Measurements from ENCODE around the gene APBB1IP. TPM values are rescaled to one million over a fixed set of nuclear protein-coding genes. Genes with fewer than 3 reads are reported as not detected.

The APBB1IP gene
- total and polyA plus RNA-seq, 2 of the 8 experiments (the other 6 are each of a cell fraction or from before 2014, with no cell fraction given), result 0.05 TPM; not detected in 1

DNA sequence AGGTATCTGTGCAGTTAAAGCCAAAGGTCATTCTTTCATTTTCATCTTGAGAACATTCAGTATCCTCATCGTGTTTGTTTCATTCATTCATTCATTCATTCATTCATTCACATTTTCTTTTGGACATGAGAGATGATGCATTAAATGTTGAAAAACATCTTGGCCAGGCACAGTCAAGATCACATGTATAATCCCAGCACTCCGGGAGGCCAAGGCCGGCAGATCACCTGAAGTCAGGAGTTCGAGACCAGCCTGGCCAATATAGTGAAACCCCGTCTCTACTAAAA is 34.3 kb downstream of the APBB1IP start:
- no peaks in the 10 kb centered on the region for H3K79me2 ChIP-seq (ENCODE audit: control insufficient read depth in 1 of 2, insufficient read depth in 2 of 2, low read length in 2 of 2)
- H3K9ac ChIP-seq (replicated peaks in 1 of 4; ENCODE audit: extremely low read depth in 1 of 4, low read depth in 3 of 4, low read length in 3 of 4), result no peak overlapping the region
- 92% methylated on average over 5 of the region's 5 CpGs; no CpG with 5 or more reads in 1 of the 2 experiments for WGBS, 2 experiments (ENCODE audit: extremely low coverage in 1 of 2, insufficient coverage in 1 of 2, insufficient read length in 1 of 2, insufficient replicate concordance in 2 of 2, low coverage in 1 of 2, low lambda C conversion rate in 2 of 2, missing lambda C conversion rate in 1 of 2)
- ChIA-PET CTCF (ENCODE audit: partially characterized antibody) (no interaction called here), POLR2A (ENCODE audit: partially characterized antibody) (no interaction called here)
- H3K18ac ChIP-seq (ENCODE audit: extremely low read depth, low read length), result no peak overlapping the region
- H4K8ac ChIP-seq (ENCODE audit: extremely low read depth, insufficient read depth, low read length), result no peak overlapping the region
- H3K27me3 ChIP-seq (replicated peaks in 1 of 4; ENCODE audit: control insufficient read depth in 3 of 4, extremely low read depth in 1 of 4, insufficient read depth in 3 of 4, low read length in 3 of 4), result no peaks in the 10 kb centered on the region
- peaks cover 0 to 4% (median 2%) of the 10 kb centered on the region in 4 experiments; a peak in 2 of 7 replicates for H3K4me1 ChIP-seq (replicated peaks in 1 of 4; ENCODE audit: control insufficient read depth in 3 of 4, insufficient read depth in 4 of 4, low read length in 3 of 4)
- H3K79me1 ChIP-seq (ENCODE audit: low read depth, low read length), result no peaks in the 10 kb centered on the region
- H2AK5ac ChIP-seq (ENCODE audit: low read depth, low read length), result no peak overlapping the region
- H3K9me3 ChIP-seq (ENCODE audit: insufficient read depth in 2 of 2, low read depth in 1 of 2, low read length in 1 of 2), result no peaks in the 10 kb centered on the region
- H4K20me1 ChIP-seq (replicated peaks in 1 of 2; ENCODE audit: control insufficient read depth in 1 of 2, insufficient read depth in 2 of 2, low read length in 2 of 2), result no peaks in the 10 kb centered on the region
- FAIRE-seq (no peak), DNase-seq (ENCODE audit: low read depth in 1 of 2, low spot score in 2 of 2) (no peak)
- no peak overlapping the region for H4K91ac ChIP-seq (replicated peaks; ENCODE audit: insufficient read length, low read length)
- no peak overlapping the region for H2BK15ac ChIP-seq (ENCODE audit: low read length)
- no peak overlapping the region for H3K27ac ChIP-seq (ENCODE audit: low read depth, low read length)
- no peak overlapping the region for H4K5ac ChIP-seq (ENCODE audit: insufficient read length, low read depth, low read length)
- H3K36me3 ChIP-seq (ENCODE audit: control insufficient read depth in 2 of 4, insufficient read depth in 4 of 4, low read length in 3 of 4), result no peaks in the 10 kb centered on the region
- H3K23me2 ChIP-seq (ENCODE audit: low read depth, low read length), result no peaks in the 10 kb centered on the region
- H2BK5ac ChIP-seq (ENCODE audit: low read depth, low read length), result no peak overlapping the region
- H2BK20ac ChIP-seq (ENCODE audit: low read length), result no peak overlapping the region
- no peak overlapping the region for H3K4me3 ChIP-seq (ENCODE audit: extremely low read depth in 1 of 4, insufficient read depth in 2 of 4, low read depth in 3 of 4, low read length in 4 of 4)
- H2AFZ ChIP-seq (ENCODE audit: low read length), result no peak overlapping the region
- no peak overlapping the region for H2BK12ac ChIP-seq (ENCODE audit: low read depth, low read length)
- H2BK120ac ChIP-seq (replicated peaks; ENCODE audit: low read depth, low read length), result no peak overlapping the region
- no peak overlapping the region for H3K4ac ChIP-seq (replicated peaks; ENCODE audit: insufficient read length, low read depth, low read length)
- H3K56ac ChIP-seq (replicated peaks; ENCODE audit: insufficient read length, low read depth, low read length), result no peak overlapping the region
- H3K23ac ChIP-seq (ENCODE audit: insufficient read length), result no peak overlapping the region
- no peak overlapping the region for H3K14ac ChIP-seq (ENCODE audit: insufficient read length)
- H3K4me2 ChIP-seq (ENCODE audit: insufficient read depth in 1 of 2, low read depth in 2 of 2, low read length in 2 of 2), result no peak overlapping the region
- no peak for TF ChIP-seq TAF7 (optimal IDR thresholded peaks at IDR 0.05; ENCODE audit: borderline replicate concordance, low read depth, low read length)
- no peak for TF ChIP-seq YY1 (IDR thresholded peaks at IDR 0.05; ENCODE audit: low read depth, low read length)
- no peak for TF ChIP-seq USF2 (IDR thresholded peaks at IDR 0.05; ENCODE audit: low read length)
- TF ChIP-seq KDM4A (IDR thresholded peaks at IDR 0.05; ENCODE audit: low read depth, low read length, severe bottlenecking), result no peak
- TF ChIP-seq BACH1 (IDR thresholded peaks at IDR 0.05; ENCODE audit: low read length), result no peak
- TF ChIP-seq TCF12 (IDR thresholded peaks at IDR 0.05; ENCODE audit: low read depth, low read length), result no peak
- no peak for TF ChIP-seq JUN (IDR thresholded peaks at IDR 0.05; ENCODE audit: low read depth, low read length)
- TF ChIP-seq SAP30 (IDR thresholded peaks at IDR 0.05; ENCODE audit: insufficient read depth, insufficient replicate concordance, low read length), result no peak
- TF ChIP-seq ZNF274 (IDR thresholded peaks at IDR 0.05; ENCODE audit: borderline replicate concordance, extremely low read depth, low read length), result no peak
- TF ChIP-seq ASH2L (IDR thresholded peaks at IDR 0.05; ENCODE audit: low read length), result no peak
- TF ChIP-seq BCL11A (IDR thresholded peaks at IDR 0.05; ENCODE audit: low read depth in 2 of 2, low read length in 2 of 2), result no peak
- no peak for TF ChIP-seq SIX5 (IDR thresholded peaks at IDR 0.05; ENCODE audit: low read depth, low read length)
- TF ChIP-seq CBX8 (IDR thresholded peaks at IDR 0.05; ENCODE audit: borderline replicate concordance, low read depth, low read length), result no peak
- TF ChIP-seq RFX5 (IDR thresholded peaks at IDR 0.05; ENCODE audit: borderline replicate concordance, low read depth, low read length), result no peak

Data from H1 (cell line).